Kidney (tissue), 14 donors: ENCODE results near the gene CIITA. TPM values are rescaled to one million over a fixed set of nuclear protein-coding genes. Genes with fewer than 3 reads are reported as not detected.

Source experiments
- DNase-seq, 5 donors: peaks; one replicate each; pipeline ENCODE4 v3.0.0-alpha.2; 2013 to 2020
- FAIRE-seq: peaks from 2 replicates; lab custom pipeline; 2012; peaks lifted over from hg19 to GRCh38; lab: Jason Lieb, UNC
- H3K27ac ChIP-seq, 2 donors: one replicate each; pipeline ENCODE4 v1.7.0; 2013; ENCODE audit warnings: low read depth in 2 of 2, low read length in 2 of 2, inconsistent platforms in 1 of 2
- H3K27me3 ChIP-seq: one replicate; pipeline ENCODE4 v1.7.1; 2013; ENCODE audit warnings: low read length, inconsistent platforms; ENCODE audit not compliant: control insufficient read depth, insufficient read depth
- H3K36me3 ChIP-seq, 3 donors: one replicate each; pipeline versions ENCODE4 v1.7.0 to v1.7.1; 2013; ENCODE audit warnings: low read length in 3 of 3, control low read depth in 1 of 3, inconsistent platforms in 1 of 3; ENCODE audit not compliant: insufficient read depth in 3 of 3, control insufficient read depth in 2 of 3
- H3K4me1 ChIP-seq, 3 donors: one replicate each; pipeline versions ENCODE4 v1.7.0 to v1.7.1; 2013; ENCODE audit warnings: low read length in 3 of 3, inconsistent platforms in 1 of 3, low read depth in 1 of 3; ENCODE audit not compliant: control insufficient read depth in 2 of 3, insufficient read depth in 2 of 3
- H3K4me3 ChIP-seq, 3 donors: one replicate each; pipeline versions ENCODE4 v1.7.0 to v1.8.1; 2013; ENCODE audit warnings: low read length in 3 of 3, control low read depth in 1 of 3, inconsistent platforms in 1 of 3
- H3K9ac ChIP-seq, 3 donors: one replicate each; pipeline versions ENCODE4 v1.7.0 to v1.7.1; 2013; ENCODE audit warnings: low read length in 3 of 3, control low read depth in 1 of 3, inconsistent platforms in 1 of 3
- H3K9me3 ChIP-seq, 3 donors: one replicate each; pipeline versions ENCODE4 v1.7.0 to v1.7.1; 2013; ENCODE audit warnings: low read length in 3 of 3, control low read depth in 1 of 3, inconsistent platforms in 1 of 3; ENCODE audit not compliant: control insufficient read depth in 2 of 3, insufficient read depth in 1 of 3
- intact Hi-C: fragments of 100-400 bp; cut with DNase I; formaldehyde crosslinking; loops from one replicate; pipeline ENCODE4 v1.11.1; 2022
- polyA plus RNA-seq: library from polyadenylated mRNA; stranded (reverse); fragments of 350-450 nt; fragmentation: Illumina TruSeq; extraction: RNeasy Lipid Tissue Mini Kit (QIAGEN cat#74804); gene quantifications from one replicate; pipeline ENCODE4 v1.2.3, GENCODE V29; 2014; ENCODE audit warnings: low read depth, low replicate concordance; ENCODE audit not compliant: insufficient read depth
- total RNA-seq: library from RNA; stranded (reverse); fragmentation: NEBNext Ultra II Directional; extraction: Animal tissue kit (Norgen Biotek cat#: 25700); gene quantifications from one replicate; pipeline ENCODE4 v1.2.1, GENCODE V29; 2021
- TF ChIP-seq, protein P1 (sequence below): IDR thresholded peaks from 3 replicates; pipeline ENCODE4 v1.5.1; 2012; ENCODE audit warnings: mild to moderate bottlenecking, moderate library complexity, borderline replicate concordance; ENCODE audit not compliant: insufficient read depth; ENCODE audit errors: extremely low read depth
- donor health status: control.
- donor health status: control.
- donor health status: control.
- donor health status: control.
- donor health status: control.
- donor health status: DM: yes; HTN: yes; CAD: no.
- donor health status: Normal renal cell carcinoma (clear cell type).

Gene CIITA
- total and polyA plus RNA-seq, 2 donors from 2014 or later = 8.3 to 50.5 TPM

DNA sequence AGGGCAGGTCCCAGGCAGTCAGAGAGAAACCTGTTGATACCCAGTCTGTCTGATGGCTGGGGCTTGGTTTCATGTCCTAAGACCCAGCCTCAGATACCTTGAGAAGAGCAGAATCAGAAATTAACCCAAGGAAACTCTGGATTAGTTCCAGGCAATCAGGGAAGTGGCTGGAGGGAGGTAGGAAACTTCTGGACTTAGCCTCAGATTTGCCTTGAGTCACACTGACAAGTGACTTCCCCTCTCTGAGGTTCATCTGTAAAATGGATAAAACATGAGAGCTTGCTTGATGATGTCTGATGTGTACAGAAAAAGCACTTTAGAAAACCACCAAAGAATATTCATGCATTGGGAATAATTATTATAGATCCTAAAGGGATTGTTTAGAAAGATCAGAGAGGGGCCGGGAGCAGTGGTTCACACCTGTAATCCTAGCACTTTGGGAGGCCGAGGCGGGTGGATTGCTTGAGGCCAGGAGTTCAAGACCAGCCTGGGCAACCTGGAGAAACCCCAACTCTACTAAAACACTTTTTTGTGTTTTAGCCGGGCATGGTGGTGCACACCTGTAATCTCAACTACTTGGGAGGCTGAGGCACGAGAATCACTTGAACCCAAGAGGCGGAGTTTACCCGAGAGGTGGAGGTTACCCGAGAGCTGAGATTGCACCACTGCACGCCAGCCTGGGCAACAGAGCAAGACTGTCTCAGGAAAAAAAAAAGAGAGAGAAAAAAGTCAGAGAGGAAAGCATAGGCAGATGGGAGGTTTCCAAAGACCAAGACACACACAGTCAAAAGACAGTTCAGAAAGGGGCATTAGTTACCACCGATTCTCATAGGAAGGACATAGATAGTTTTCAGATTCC is 3.8 kb downstream of the CIITA start:
- H3K9me3 ChIP-seq = no peaks in the 10 kb centered on the region
- peaks cover 5% of the 10 kb centered on the region for H3K27me3 ChIP-seq
- H3K27ac ChIP-seq = peak overlapping the region; percentile 45 to 72
- DNase-seq = no peak
- peaks cover 2 to 36% (median 17%) of the 10 kb centered on the region in 3 donors for H3K4me1 ChIP-seq
- intact Hi-C loops = no loop called here
- peak overlapping the region in 1 of 3 donors; percentile 80 for H3K9ac ChIP-seq
- FAIRE-seq = no peak
- H3K4me3 ChIP-seq = peak overlapping the region in 2 of 3 donors; percentile 20 to 83
- TF ChIP-seq, protein P1, sequence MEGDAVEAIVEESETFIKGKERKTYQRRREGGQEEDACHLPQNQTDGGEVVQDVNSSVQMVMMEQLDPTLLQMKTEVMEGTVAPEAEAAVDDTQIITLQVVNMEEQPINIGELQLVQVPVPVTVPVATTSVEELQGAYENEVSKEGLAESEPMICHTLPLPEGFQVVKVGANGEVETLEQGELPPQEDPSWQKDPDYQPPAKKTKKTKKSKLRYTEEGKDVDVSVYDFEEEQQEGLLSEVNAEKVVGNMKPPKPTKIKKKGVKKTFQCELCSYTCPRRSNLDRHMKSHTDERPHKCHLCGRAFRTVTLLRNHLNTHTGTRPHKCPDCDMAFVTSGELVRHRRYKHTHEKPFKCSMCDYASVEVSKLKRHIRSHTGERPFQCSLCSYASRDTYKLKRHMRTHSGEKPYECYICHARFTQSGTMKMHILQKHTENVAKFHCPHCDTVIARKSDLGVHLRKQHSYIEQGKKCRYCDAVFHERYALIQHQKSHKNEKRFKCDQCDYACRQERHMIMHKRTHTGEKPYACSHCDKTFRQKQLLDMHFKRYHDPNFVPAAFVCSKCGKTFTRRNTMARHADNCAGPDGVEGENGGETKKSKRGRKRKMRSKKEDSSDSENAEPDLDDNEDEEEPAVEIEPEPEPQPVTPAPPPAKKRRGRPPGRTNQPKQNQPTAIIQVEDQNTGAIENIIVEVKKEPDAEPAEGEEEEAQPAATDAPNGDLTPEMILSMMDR = no peak
- H3K36me3 ChIP-seq = no peaks in the 10 kb centered on the region

DNA sequence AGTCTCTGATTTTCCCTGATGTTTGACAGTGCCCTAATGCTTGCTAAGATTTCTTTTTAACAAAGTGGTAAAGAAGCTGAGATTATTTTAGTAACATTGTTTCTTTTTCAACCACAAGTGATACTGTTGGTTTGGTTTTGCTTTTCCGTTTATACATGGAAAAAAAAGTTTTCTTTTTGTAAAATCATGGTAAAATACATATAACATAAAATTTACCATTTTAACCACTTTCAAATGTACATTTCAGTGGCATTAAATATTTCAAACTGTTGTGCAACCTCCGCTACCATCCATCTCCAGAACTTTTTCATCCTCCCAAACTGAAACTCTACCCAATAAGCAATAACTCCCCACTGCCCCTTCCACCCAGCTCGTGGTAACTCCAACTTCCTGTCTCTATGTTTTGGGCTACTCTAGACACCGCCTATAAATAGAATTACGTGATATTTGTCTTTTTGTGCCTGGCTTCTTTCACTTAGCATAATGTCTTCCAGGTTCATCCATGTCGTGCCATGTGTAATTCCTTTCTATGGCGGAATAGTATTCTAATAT is 4.6 kb downstream of the CIITA start:
- no peak overlapping the region for H3K9ac ChIP-seq
- DNase-seq (no peak), FAIRE-seq (no peak)
- peaks cover 5% of the 10 kb centered on the region for H3K27me3 ChIP-seq
- TF ChIP-seq, protein P1 = no peak
- peak overlapping the region; percentile 8 to 56 for H3K27ac ChIP-seq
- H3K36me3 ChIP-seq = no peaks in the 10 kb centered on the region
- peak overlapping the region in 1 of 3 donors; percentile 32 for H3K4me3 ChIP-seq
- H3K9me3 ChIP-seq = no peaks in the 10 kb centered on the region
- H3K4me1 ChIP-seq = peaks cover 2 to 36% (median 17%) of the 10 kb centered on the region in 3 donors
- intact Hi-C loops = no loop called here

DNA sequence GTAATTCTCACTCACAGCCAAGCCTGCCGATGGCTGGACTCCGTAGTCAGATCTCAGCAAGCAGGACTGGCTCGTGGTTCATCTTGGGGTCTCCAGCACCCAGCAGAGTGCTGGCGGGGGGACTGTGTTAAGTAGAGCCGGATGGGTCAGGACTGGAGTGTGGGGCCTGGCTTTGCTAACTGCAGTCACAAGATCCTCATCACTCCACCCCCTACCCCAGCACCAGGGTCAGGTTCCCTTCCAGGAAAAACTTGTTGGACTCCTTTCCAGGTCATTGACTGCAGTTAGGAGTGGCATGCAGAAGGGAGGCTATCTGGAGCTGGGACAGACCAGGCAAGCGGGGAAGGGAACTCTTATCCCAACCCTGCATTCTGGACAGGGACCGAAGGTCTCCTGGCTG is 6.0 kb downstream of the CIITA start:
- H3K27me3 ChIP-seq = peaks cover 3% of the 10 kb centered on the region
- no peak for FAIRE-seq
- peak overlapping the region; percentile 83 to 91 for H3K27ac ChIP-seq
- peak; percentile 80 to 93 (median 85) for DNase-seq
- peaks cover 2 to 36% (median 17%) of the 10 kb centered on the region in 3 donors for H3K4me1 ChIP-seq
- intact Hi-C loops = no loop called here
- peak overlapping the region in 1 of 3 donors; percentile 64 for H3K9ac ChIP-seq
- no peaks in the 10 kb centered on the region for H3K36me3 ChIP-seq
- TF ChIP-seq, protein P1 = peak; percentile 8
- H3K4me3 ChIP-seq = peak overlapping the region in 2 of 3 donors; percentile 49 to 59
- no peaks in the 10 kb centered on the region for H3K9me3 ChIP-seq
